GM12878 (cell line): ENCODE results near the gene SFMBT1. TPM values are rescaled to one million over a fixed set of nuclear protein-coding genes. Genes with fewer than 3 reads are reported as not detected.

ENCODE experiments used
- ATAC-seq: fragments of 200-7000 bp; cut with Tn5 transposase; 3 replicates; pipeline ENCODE4 v1.9.1; 2020; ENCODE audit warnings: mild to moderate bottlenecking, moderate library complexity
- BruUV-seq: library from RNA; stranded (reverse); fragments of 400-500 nt; replicated peaks from 2 replicates; lab custom pipeline; 2021; lab: Mats Ljungman, UMichigan
- CTCF ChIA-PET: fragments of 300-600 bp; sonication (Branson Sonifier 250); formaldehyde crosslinking; extraction: SDS; loops from one replicate; lab custom pipeline; 2021; ENCODE audit warnings: inconsistent platforms; lab: Yijun Ruan, JAX
- POLR2A ChIA-PET: fragments of 350-600 bp; formaldehyde crosslinking; extraction: SDS; loops from one replicate; lab custom pipeline; 2021; ENCODE audit warnings: inconsistent platforms; lab: Charles Lee
- RAD21 ChIA-PET: fragments of 300-600 bp; sonication (Branson Sonifier 250); formaldehyde crosslinking; loops from one replicate; lab custom pipeline; 2023; ENCODE audit warnings: antibody characterized with exemption; ENCODE audit not compliant: unreplicated experiment; lab: Charles Lee
- SMC1A ChIA-PET: fragments of 300-600 bp; sonication (Branson Sonifier 250); formaldehyde crosslinking; loops from one replicate; lab custom pipeline; 2023; ENCODE audit not compliant: unreplicated experiment, uncharacterized antibody; lab: Charles Lee
- DNase-seq: peaks from one replicate; pipeline ENCODE4 v3.0.0-alpha.2; 2011; ENCODE audit warnings: low read depth, low spot score
- FAIRE-seq: peaks from 3 replicates; lab custom pipeline; 2011; peaks lifted over from hg19 to GRCh38; lab: Jason Lieb, UNC
- H2AFZ ChIP-seq: 2 replicates; pipeline ENCODE4 v1.6.0; 2011; ENCODE audit warnings: low read depth, low read length, control low read depth; ENCODE audit not compliant: control insufficient read depth
- H3K27ac ChIP-seq: 2 replicates; pipeline ENCODE4 v1.5.1; 2011; ENCODE audit warnings: control low read depth; ENCODE audit not compliant: control insufficient read depth, insufficient read depth
- H3K27me3 ChIP-seq, 2 experiments: replicated peaks in 1 of 2; 2 replicates each; pipeline versions ENCODE4 v1.6.0 to v1.6.1; 2011; ENCODE audit warnings: low read length in 1 of 2; ENCODE audit not compliant: control insufficient read depth in 2 of 2, insufficient read depth in 2 of 2
- H3K36me3 ChIP-seq, 2 experiments: 2 replicates each; pipeline ENCODE4 v1.5.1; 2011; ENCODE audit warnings: low read length in 1 of 2; ENCODE audit not compliant: control insufficient read depth in 2 of 2, insufficient read depth in 2 of 2
- H3K4me1 ChIP-seq: 2 replicates; pipeline ENCODE4 v1.6.1; 2011; ENCODE audit warnings: mild to moderate bottlenecking, low read length, moderate library complexity, mixed read lengths; ENCODE audit not compliant: control insufficient read depth, insufficient read depth
- H3K4me2 ChIP-seq: 2 replicates; pipeline ENCODE4 v1.6.0; 2011; ENCODE audit warnings: control low read depth; ENCODE audit not compliant: control insufficient read depth, insufficient read depth
- H3K4me3 ChIP-seq: fragments of 200-600 bp; sonication (generic); 2 replicates; pipeline ENCODE4 v1.5.1; 2016
- H3K79me2 ChIP-seq: 2 replicates; pipeline ENCODE4 v1.6.0; 2011; ENCODE audit warnings: low read length; ENCODE audit not compliant: control insufficient read depth, insufficient read depth
- H3K9ac ChIP-seq: 2 replicates; pipeline ENCODE4 v1.8.0; 2011; ENCODE audit warnings: low read length, control low read depth, mixed read lengths; ENCODE audit not compliant: control insufficient read depth, insufficient read depth
- H3K9me3 ChIP-seq: replicated peaks from 3 replicates; pipeline ENCODE4 v1.5.1; 2011; ENCODE audit warnings: mild to moderate bottlenecking, low read length; ENCODE audit not compliant: control insufficient read depth, insufficient read depth
- H4K20me1 ChIP-seq: 2 replicates; pipeline ENCODE4 v1.6.0; 2011; ENCODE audit not compliant: control insufficient read depth, insufficient read depth
- ATF7 ChIP-seq: fragments of 450-650 bp; IDR thresholded peaks from 2 replicates; pipeline ENCODE4 v1.6.1; 2016; ENCODE audit warnings: low read depth, mild to moderate bottlenecking
- CEBPB ChIP-seq, 2 experiments: fragments of 150-350 bp in 1 of 2; IDR thresholded peaks; 2 replicates each; pipeline ENCODE4 v1.6.1; 2012 to 2014; ENCODE audit warnings: low read depth in 2 of 2, low read length in 2 of 2, borderline replicate concordance in 1 of 2, inconsistent platforms in 1 of 2
- KLF5 ChIP-seq: fragments of 450-650 bp; IDR thresholded peaks from 2 replicates; pipeline ENCODE4 v1.6.1; 2014; ENCODE audit warnings: mild to moderate bottlenecking; ENCODE audit not compliant: partially characterized antibody
- MLLT1 ChIP-seq: fragments of 450-650 bp; IDR thresholded peaks from 2 replicates; pipeline ENCODE4 v1.6.1; 2016; ENCODE audit warnings: mild to moderate bottlenecking
- SMARCA5 ChIP-seq: fragments of 450-650 bp; IDR thresholded peaks from 2 replicates; pipeline ENCODE4 v1.6.1; 2017; ENCODE audit warnings: mild to moderate bottlenecking
- YY1 ChIP-seq: IDR thresholded peaks from 2 replicates; pipeline ENCODE4 v1.6.1; 2011; ENCODE audit warnings: low read depth, mild to moderate bottlenecking, low read length
- WGBS: methylation state at CpG from one replicate; pipeline ENCODE4 v1.1.6; 2016; ENCODE audit warnings: low lambda C conversion rate; ENCODE audit not compliant: insufficient replicate concordance, insufficient coverage; ENCODE audit errors: missing lambda C conversion rate; 5-methylcytosine and 5-hydroxymethylcytosine counted together
- in situ Hi-C: fragments of 300-500 bp; cut with MboI; formaldehyde crosslinking; loops from 9 replicates; pipeline ENCODE4 v1.14.3; 2018; ENCODE audit warnings: mixed read lengths
- intact Hi-C: fragments of 100-400 bp; cut with micrococcal nuclease; formaldehyde crosslinking; loops from one replicate; pipeline ENCODE4 v1.14.2; 2022; ENCODE audit not compliant: unreplicated experiment
- polyA plus RNA-seq, 11 experiments: library from polyadenylated mRNA; depleted of rRNA in 4 of 11; unstranded in 6 of 11; stranded (reverse) in 5 of 11; fragments of >200 nt; fragmentation: Nextera tagmentation in 4 of 11; fragmentation: Illumina TruSeq in 1 of 11; extraction: Ambion mirVana in 4 of 11; extraction: Trizol in 1 of 11; gene quantifications; 1 replicate in 1 of 11; 2 replicates in 10 of 11; pipeline versions ENCODE4 v1.2.1 to v1.2.3, GENCODE V29; 2011 to 2016; ENCODE audit warnings: inconsistent platforms in 2 of 11, missing spikeins in 2 of 11, low read depth in 1 of 11
- total RNA-seq, 4 experiments: library from RNA; depleted of rRNA in 3 of 4; stranded (reverse); fragments of >200 nt in 3 of 4; fragmentation: Illumina TruSeq in 1 of 4; extraction: Trizol in 1 of 4; gene quantifications; 2 replicates each; pipeline versions ENCODE4 v1.2.1 to v1.2.3, GENCODE V29; 2013 to 2021

Gene SFMBT1
- total and polyA plus RNA-seq, 10 of the 15 experiments (the other 5 are each of a cell fraction or from before 2014, with no cell fraction given) = 3.2 to 19.5 (median 11.4) TPM

GRCh38 chr3:53044371-53044710, 1.5 kb downstream of the SFMBT1 start:
- no peak for TF ChIP-seq SMARCA5
- TF ChIP-seq KLF5 = no peak
- no peak for TF ChIP-seq CEBPB (IDR thresholded peaks at IDR 0.05; ENCODE audit: borderline replicate concordance in 1 of 2, low read depth in 2 of 2, low read length in 2 of 2)
- peak; percentile 69; the same call in 1 of the 2 replicates for TF ChIP-seq MLLT1
- TF ChIP-seq ATF7 = no peak
- 0 out of 2 replicates have a peak, but pooled peaks have one; percentile 1 for TF ChIP-seq YY1
- Histone ChIP-seq H3K27ac (peak overlapping the region; percentile 66), H3K79me2 (peaks cover 43% of the 10 kb centered on the region), H3K9me3 (no peaks in the 10 kb centered on the region), H3K27me3 (no peaks in the 10 kb centered on the region), H3K4me1 (peaks cover 36% of the 10 kb centered on the region), H3K4me3 (peak overlapping the region; percentile 65), H4K20me1 (no peaks in the 10 kb centered on the region), H3K9ac (peak overlapping the region; percentile 73), H3K4me2 (peak overlapping the region; percentile 91), H3K36me3 (no peaks in the 10 kb centered on the region), H2AFZ (peak overlapping the region; percentile 61)
- intact Hi-C loops = loop anchor here (5.0 to 10.0 kb wide), 2 partner anchors 62 to 340 kb away; partner anchors contain the start of genes GLT8D1 and SPCS1
- DNase-seq (no peak), ATAC-seq (no peak), FAIRE-seq (no peak)
- TSS peak; percentile 53 for BruUV-seq
- POLR2A ChIA-PET = interaction anchor here (1.0 to 2.0 kb wide), 3 partner anchors 15 to 75 kb away, joined by 4 to 8 read pairs (median 4); no protein-coding TSS in a partner anchor
- SMC1A ChIA-PET = interaction anchor here (0.6 to 2.9 kb wide), 8 partner anchors 8 to 111 kb away, joined by 3 to 8 read pairs (median 3); no protein-coding TSS in a partner anchor
- RAD21 ChIA-PET = interaction anchor here (1.0 to 1.3 kb wide), 3 partner anchors 10 to 60 kb away, joined by 3 to 7 read pairs (median 3); no protein-coding TSS in a partner anchor
- CTCF ChIA-PET = interaction anchor here (1.2 to 1.4 kb wide), 3 partner anchors 28 to 151 kb away, joined by 3 to 6 read pairs (median 3); no protein-coding TSS in a partner anchor
- in situ Hi-C loops = no loop called here
- WGBS = 2% methylated on average over 11 of the region's 11 CpGs
